ENCODE data around the gene PORCN. TPM values are rescaled to one million over a fixed set of nuclear protein-coding genes. Genes with fewer than 3 reads are reported as not detected.

The PORCN gene
- total RNA-seq, 1 experiment from 2014 or later: 16.4 TPM

GRCh38 chrX:48538641-48539344 lies 30.0 kb downstream of the PORCN start (continued):
- no peak for TF ChIP-seq NFYB (CRISPR knock-in tag; conservative IDR thresholded peaks at IDR 0.05; ENCODE audit: low read depth)
- TF ChIP-seq PREB (CRISPR knock-in tag; IDR thresholded peaks at IDR 0.05; ENCODE audit: borderline replicate concordance): no peak
- no peak for TF ChIP-seq ZBTB21 (CRISPR knock-in tag; IDR thresholded peaks at IDR 0.05; ENCODE audit: borderline replicate concordance)
- TF ChIP-seq ETV6 (CRISPR knock-in tag; IDR thresholded peaks at IDR 0.05): no peak
- no peak for TF ChIP-seq SOX15 (CRISPR knock-in tag; IDR thresholded peaks at IDR 0.05)
- no peak for TF ChIP-seq ZNF281 (CRISPR knock-in tag; IDR thresholded peaks at IDR 0.05)
- TF ChIP-seq CREM (CRISPR knock-in tag; IDR thresholded peaks at IDR 0.05): no peak
- TF ChIP-seq AR (CRISPR knock-in tag; IDR thresholded peaks at IDR 0.05): no peak
- no peak for TF ChIP-seq ATF3 (CRISPR knock-in tag; conservative IDR thresholded peaks at IDR 0.05)

GRCh38 chrX:48539345-48540027 lies 30.7 kb downstream of the PORCN start, which contains the start of gene TBC1D25:
Gene TBC1D25 (plus strand): TSS chrX:48539714. CDS start chrX:48539798, 84 bp downstream.
- POLR2A ChIA-PET: interaction anchor here (0.6 kb wide), 1 partner anchor 18 kb away, joined by 3 read pairs; no protein-coding TSS in a partner anchor
- H3K4me1 Mint-ChIP-seq: peaks cover 7% of the 10 kb centered on the region
- peak within 1 kb of the TSS; percentile 90 for H3K27ac Mint-ChIP-seq
- ATAC-seq (peak; percentile 84), DNase-seq (ENCODE audit: low spot score) (peak; percentile 95)
- H3K36me3 Mint-ChIP-seq: peaks cover 3% of the 10 kb centered on the region
- H3K9me3 Mint-ChIP-seq: no peaks in the 10 kb centered on the region
- CTCF ChIA-PET: interaction anchor here (0.5 to 1.2 kb wide), 6 partner anchors 9 to 1289 kb away, joined by 3 to 4 read pairs (median 4); no protein-coding TSS in a partner anchor
- H3K27me3 Mint-ChIP-seq (ENCODE audit: low read depth): no peaks in the 10 kb centered on the region
- peak within 1 kb of the TSS; percentile 84 for H3K4me3 Mint-ChIP-seq
- TF ChIP-seq ERG (CRISPR knock-in tag; IDR thresholded peaks at IDR 0.05) (no peak), TCF7 (CRISPR knock-in tag; IDR thresholded peaks at IDR 0.05; ENCODE audit: low read depth) (no peak), MAX (CRISPR knock-in tag; IDR thresholded peaks at IDR 0.05) (peak; percentile 55; the same call in 1 of the 2 replicates), PREB (CRISPR knock-in tag; IDR thresholded peaks at IDR 0.05; ENCODE audit: borderline replicate concordance) (no peak), ZNF425 (CRISPR knock-in tag; conservative IDR thresholded peaks at IDR 0.05) (no peak), ZNF263 (CRISPR knock-in tag; IDR thresholded peaks at IDR 0.05; ENCODE audit: low read depth) (no peak), CDX4 (CRISPR knock-in tag; IDR thresholded peaks at IDR 0.05; ENCODE audit: borderline replicate concordance) (no peak), TP53 (CRISPR knock-in tag; IDR thresholded peaks at IDR 0.05) (no peak), SOX15 (CRISPR knock-in tag; IDR thresholded peaks at IDR 0.05) (no peak), GTF2I (CRISPR knock-in tag; conservative IDR thresholded peaks at IDR 0.05) (no peak)

All from WTC11 (cell line).